ENCODE data around the gene CPLANE2. TPM values are rescaled to one million over a fixed set of nuclear protein-coding genes. Genes with fewer than 3 reads are reported as not detected.

The CPLANE2 gene
- total RNA-seq, 1 experiment from 2014 or later = 5.5 TPM

GRCh38 chr1:16245476-16246196 is 8.7 kb upstream of the CPLANE2 start:
- Histone ChIP-seq H3K27me3 (replicated peaks; ENCODE audit: insufficient read depth, low read depth, low read length, poor library complexity) (no peaks in the 10 kb centered on the region), H3K36me3 (ENCODE audit: insufficient read depth, low read length, poor library complexity, severe bottlenecking) (no peaks in the 10 kb centered on the region), H3K9me3 (ENCODE audit: low read depth, low read length, poor library complexity, severe bottlenecking) (no peaks in the 10 kb centered on the region), H3K4me3 (ENCODE audit: low read depth, low read length, poor library complexity, severe bottlenecking) (no peak overlapping the region), H3K27ac (ENCODE audit: low read depth, low read length, poor library complexity, severe bottlenecking) (no peak overlapping the region), H3K4me1 (ENCODE audit: insufficient read depth, low read length, poor library complexity, severe bottlenecking) (peaks cover 32% of the 10 kb centered on the region)
- TF ChIP-seq, protein P1, sequence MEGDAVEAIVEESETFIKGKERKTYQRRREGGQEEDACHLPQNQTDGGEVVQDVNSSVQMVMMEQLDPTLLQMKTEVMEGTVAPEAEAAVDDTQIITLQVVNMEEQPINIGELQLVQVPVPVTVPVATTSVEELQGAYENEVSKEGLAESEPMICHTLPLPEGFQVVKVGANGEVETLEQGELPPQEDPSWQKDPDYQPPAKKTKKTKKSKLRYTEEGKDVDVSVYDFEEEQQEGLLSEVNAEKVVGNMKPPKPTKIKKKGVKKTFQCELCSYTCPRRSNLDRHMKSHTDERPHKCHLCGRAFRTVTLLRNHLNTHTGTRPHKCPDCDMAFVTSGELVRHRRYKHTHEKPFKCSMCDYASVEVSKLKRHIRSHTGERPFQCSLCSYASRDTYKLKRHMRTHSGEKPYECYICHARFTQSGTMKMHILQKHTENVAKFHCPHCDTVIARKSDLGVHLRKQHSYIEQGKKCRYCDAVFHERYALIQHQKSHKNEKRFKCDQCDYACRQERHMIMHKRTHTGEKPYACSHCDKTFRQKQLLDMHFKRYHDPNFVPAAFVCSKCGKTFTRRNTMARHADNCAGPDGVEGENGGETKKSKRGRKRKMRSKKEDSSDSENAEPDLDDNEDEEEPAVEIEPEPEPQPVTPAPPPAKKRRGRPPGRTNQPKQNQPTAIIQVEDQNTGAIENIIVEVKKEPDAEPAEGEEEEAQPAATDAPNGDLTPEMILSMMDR (conservative IDR thresholded peaks at IDR 0.05; ENCODE audit: low read depth, low read length) = no peak
- TF ChIP-seq EZH2 (IDR thresholded peaks at IDR 0.05; ENCODE audit: borderline replicate concordance, low read depth, low read length, poor library complexity, severe bottlenecking) = no peak
- no TSS peak for BruUV-seq (replicated peaks)
- intact Hi-C loops (cut with micrococcal nuclease; ENCODE audit: unreplicated experiment) = loop anchor here (2.0 to 10.0 kb wide), 2 partner anchors 119 to 167 kb away; partner anchors contain the start of gene SZRD1
- ChIA-PET CTCF (interaction anchor here (0.5 to 3.1 kb wide), 2 partner anchors 167 to 193 kb away, joined by 3 to 13 read pairs; no protein-coding TSS in a partner anchor), POLR2A (ENCODE audit: low non-redundant PET) (no interaction called here)
- no peak for DNase-seq (ENCODE audit: low spot score)

- no TSS peak for BruUV-seq (replicated peaks)
- Histone ChIP-seq H3K27ac (ENCODE audit: low read depth, low read length, poor library complexity, severe bottlenecking) (no peak overlapping the region), H3K4me1 (ENCODE audit: insufficient read depth, low read length, poor library complexity, severe bottlenecking) (peaks cover 28% of the 10 kb centered on the region), H3K36me3 (ENCODE audit: insufficient read depth, low read length, poor library complexity, severe bottlenecking) (no peaks in the 10 kb centered on the region), H3K4me3 (ENCODE audit: low read depth, low read length, poor library complexity, severe bottlenecking) (no peak overlapping the region), H3K27me3 (replicated peaks; ENCODE audit: insufficient read depth, low read depth, low read length, poor library complexity) (no peaks in the 10 kb centered on the region), H3K9me3 (ENCODE audit: low read depth, low read length, poor library complexity, severe bottlenecking) (no peaks in the 10 kb centered on the region)
- CTCF ChIA-PET = interaction anchor here (0.6 to 3.1 kb wide), 5 partner anchors 90 to 462 kb away, joined by 4 to 13 read pairs (median 5); no protein-coding TSS in a partner anchor
- TF ChIP-seq, protein P1 (conservative IDR thresholded peaks at IDR 0.05; ENCODE audit: low read depth, low read length) = no peak
- no peak for TF ChIP-seq EZH2 (IDR thresholded peaks at IDR 0.05; ENCODE audit: borderline replicate concordance, low read depth, low read length, poor library complexity, severe bottlenecking)
- DNase-seq (ENCODE audit: low spot score) = no peak
- POLR2A ChIA-PET (ENCODE audit: low non-redundant PET) = no interaction called here
- intact Hi-C loops (cut with micrococcal nuclease; ENCODE audit: unreplicated experiment) = loop anchor here (2.0 to 10.0 kb wide), 2 partner anchors 120 to 166 kb away; partner anchors contain the start of gene SZRD1
Measured at GRCh38 chr1:16244650-16245285, 7.8 kb upstream of the CPLANE2 start.

GRCh38 chr1:16243936-16244649 is 7.1 kb upstream of the CPLANE2 start:
- CTCF ChIA-PET = interaction anchor here (0.6 to 3.1 kb wide), 5 partner anchors 89 to 462 kb away, joined by 4 to 13 read pairs (median 5); no protein-coding TSS in a partner anchor
- Histone ChIP-seq H3K36me3 (ENCODE audit: insufficient read depth, low read length, poor library complexity, severe bottlenecking) (no peaks in the 10 kb centered on the region), H3K27ac (ENCODE audit: low read depth, low read length, poor library complexity, severe bottlenecking) (no peak overlapping the region), H3K4me3 (ENCODE audit: low read depth, low read length, poor library complexity, severe bottlenecking) (no peak overlapping the region), H3K27me3 (replicated peaks; ENCODE audit: insufficient read depth, low read depth, low read length, poor library complexity) (no peaks in the 10 kb centered on the region), H3K9me3 (ENCODE audit: low read depth, low read length, poor library complexity, severe bottlenecking) (no peaks in the 10 kb centered on the region), H3K4me1 (ENCODE audit: insufficient read depth, low read length, poor library complexity, severe bottlenecking) (peaks cover 21% of the 10 kb centered on the region)
- no peak for TF ChIP-seq EZH2 (IDR thresholded peaks at IDR 0.05; ENCODE audit: borderline replicate concordance, low read depth, low read length, poor library complexity, severe bottlenecking)
- TF ChIP-seq, protein P1 (conservative IDR thresholded peaks at IDR 0.05; ENCODE audit: low read depth, low read length) = peak; percentile 86
- intact Hi-C loops (cut with micrococcal nuclease; ENCODE audit: unreplicated experiment) = loop anchor here (2.0 to 10.0 kb wide), 2 partner anchors 121 to 165 kb away; partner anchors contain the start of gene SZRD1
- no TSS peak for BruUV-seq (replicated peaks)
- peak; percentile 88 for DNase-seq (ENCODE audit: low spot score)
- POLR2A ChIA-PET (ENCODE audit: low non-redundant PET) = no interaction called here

All from A673 (cell line).